B cell (primary cell): Measurements from ENCODE around the gene GHRL. TPM values are rescaled to one million over a fixed set of nuclear protein-coding genes. Genes with fewer than 3 reads are reported as not detected.
"Not testable (repeated sequence)": the region's sequence is repeated elsewhere in the genome, so short reads cannot be mapped to it uniquely, and the experiment has no call there.

ENCODE experiments used
- ATAC-seq: fragments of 200-7000 bp; cut with Tn5 transposase; one replicate; pipeline ENCODE4 v1.10.0; 2021; ENCODE audit warnings: low read depth, mild to moderate bottlenecking, moderate number of reproducible peaks, moderate library complexity
- CTCF ChIA-PET: fragments of 350-600 bp; sonication (Branson Sonifier 250); formaldehyde crosslinking; loops from one replicate; lab custom pipeline; 2021; ENCODE audit warnings: antibody characterized with exemption, inconsistent platforms; lab: Charles Lee
- POLR2A ChIA-PET: fragments of 350-600 bp; sonication (Branson Sonifier 250); formaldehyde crosslinking; loops from one replicate; lab custom pipeline; 2021; ENCODE audit warnings: antibody characterized with exemption; lab: Charles Lee
- DNase-seq: peaks from one replicate; pipeline ENCODE4 v3.0.0; 2013
- H2AFZ ChIP-seq: 2 replicates; pipeline ENCODE4 v1.6.1; 2012; ENCODE audit warnings: mild to moderate bottlenecking, low read depth, low read length; ENCODE audit not compliant: insufficient read depth, poor library complexity, severe bottlenecking
- H3K27ac ChIP-seq, 2 donors: 1 replicate in 1 of 2; 2 replicates in 1 of 2; pipeline ENCODE4 v1.5.1; 2012 to 2013; ENCODE audit warnings: low read length in 2 of 2, mild to moderate bottlenecking in 2 of 2, moderate library complexity in 1 of 2
- H3K27me3 ChIP-seq, 4 experiments: fragments of 200-600 bp in 1 of 4; sonication (generic) in 1 of 4; replicated peaks in 1 of 4; 1 replicate in 2 of 4; 2 replicates in 2 of 4; pipeline versions ENCODE4 v1.6.1 to v1.7.0; 2013 to 2016; ENCODE audit warnings: low read length in 3 of 4, mild to moderate bottlenecking in 2 of 4, mixed read lengths in 1 of 4, moderate library complexity in 1 of 4; ENCODE audit not compliant: insufficient read depth in 4 of 4, control insufficient read depth in 3 of 4; ENCODE audit errors: control extremely low read depth in 1 of 4
- H3K36me3 ChIP-seq, 2 experiments: replicated peaks in 1 of 2; 1 replicate in 1 of 2; 2 replicates in 1 of 2; pipeline versions ENCODE4 v1.6.1 to v1.7.1; 2013; ENCODE audit warnings: low read length in 1 of 2; ENCODE audit not compliant: insufficient read depth in 2 of 2, control insufficient read depth in 1 of 2; ENCODE audit errors: control extremely low read depth in 1 of 2, extremely low read depth in 1 of 2
- H3K4me1 ChIP-seq, 2 donors: fragments of 200-600 bp in 1 of 2; sonication (generic) in 1 of 2; 1 replicate in 1 of 2; 2 replicates in 1 of 2; pipeline versions ENCODE4 v1.5.1 to v1.6.1; 2013 to 2017; ENCODE audit warnings: low read length in 2 of 2; ENCODE audit not compliant: control insufficient read depth in 2 of 2, insufficient read depth in 2 of 2
- H3K4me2 ChIP-seq: replicated peaks from 2 replicates; pipeline ENCODE3; 2012; ENCODE audit warnings: mild to moderate bottlenecking, low read depth, low read length; ENCODE audit not compliant: poor library complexity, severe bottlenecking
- H3K4me3 ChIP-seq, 5 experiments: fragments of 200-600 bp in 1 of 5; sonication (generic) in 1 of 5; 1 replicate in 3 of 5; 2 replicates in 2 of 5; pipeline versions ENCODE4 v1.5.1 to v1.7.0; 2011 to 2016; ENCODE audit warnings: low read length in 4 of 5, mild to moderate bottlenecking in 4 of 5, low read depth in 2 of 5, control low read depth in 1 of 5, moderate library complexity in 1 of 5; ENCODE audit not compliant: insufficient read depth in 1 of 5; ENCODE audit errors: control extremely low read depth in 1 of 5, extremely low read depth in 1 of 5
- H3K79me2 ChIP-seq: fragments of 200-600 bp; sonication (generic); one replicate; pipeline ENCODE4 v1.6.0; 2016; ENCODE audit warnings: low read length; ENCODE audit not compliant: control insufficient read depth, insufficient read depth
- H3K9ac ChIP-seq: fragments of 200-600 bp; sonication (generic); 2 replicates; pipeline ENCODE4 v1.6.1; 2017; ENCODE audit warnings: mild to moderate bottlenecking, low read length, moderate library complexity
- H3K9me3 ChIP-seq, 3 donors: one replicate each; pipeline versions ENCODE4 v1.6.1 to v1.7.1; 2013; ENCODE audit warnings: low read length in 2 of 3; ENCODE audit not compliant: control insufficient read depth in 2 of 3, insufficient read depth in 1 of 3; ENCODE audit errors: control extremely low read depth in 1 of 3
- H4K20me1 ChIP-seq: 2 replicates; pipeline ENCODE4 v1.6.0; 2012; ENCODE audit warnings: mild to moderate bottlenecking, low read length; ENCODE audit not compliant: insufficient read depth, control insufficient read depth, poor library complexity, severe bottlenecking
- H3K27ac Mint-ChIP-seq: one replicate; pipeline ENCODE4 v1.8.0; 2021; ENCODE audit warnings: mixed read lengths
- H3K27me3 Mint-ChIP-seq: one replicate; pipeline ENCODE4 v1.8.0; 2021; ENCODE audit warnings: mixed read lengths
- H3K4me1 Mint-ChIP-seq: one replicate; pipeline ENCODE4 v1.8.0; 2021; ENCODE audit warnings: mixed read lengths
- H3K4me3 Mint-ChIP-seq: one replicate; pipeline ENCODE4 v1.8.0; 2021; ENCODE audit warnings: mixed read lengths
- H3K9me3 Mint-ChIP-seq: one replicate; pipeline ENCODE4 v1.8.0; 2022; ENCODE audit warnings: mixed read lengths; ENCODE audit not compliant: insufficient read depth
- CTCF ChIP-seq: fragments of 200-600 bp; IDR thresholded peaks from one replicate; pipeline ENCODE4 v1.8.0; 2022; ENCODE audit warnings: antibody characterized with exemption, mild to moderate bottlenecking
- EZH2 ChIP-seq: IDR thresholded peaks from 2 replicates; pipeline ENCODE4 v1.6.1; 2012; ENCODE audit warnings: borderline replicate concordance, low read depth, mild to moderate bottlenecking, moderate library complexity, low read length; ENCODE audit not compliant: insufficient read depth, poor library complexity, severe bottlenecking
- WGBS: methylation state at CpG from one replicate; pipeline ENCODE4 v1.1.5; 2013; ENCODE audit warnings: missing lambda C conversion rate; ENCODE audit not compliant: insufficient coverage; 5-methylcytosine and 5-hydroxymethylcytosine counted together
- intact Hi-C: fragments of 100-400 bp; cut with micrococcal nuclease; formaldehyde crosslinking; loops from one replicate; pipeline ENCODE4 v1.10.0; 2022
- polyA plus RNA-seq: library from polyadenylated mRNA; depleted of rRNA; stranded (reverse); fragments of >200 nt; gene quantifications from 2 replicates; pipeline ENCODE4 v1.2.3, GENCODE V29; 2012
- total RNA-seq, 2 donors: library from RNA; stranded (reverse); fragments of 120-200 nt in 1 of 2; gene quantifications; 1 replicate in 1 of 2; 2 replicates in 1 of 2; pipeline versions ENCODE4 v1.2.3 to v1.2.4, GENCODE V29; 2013 to 2022

GHRL gene
- total and polyA plus RNA-seq, 2 donors (not counting 1 experiment from before 2014, with no cell fraction given) = 2.8 to 3.0 TPM

- TF ChIP-seq CTCF (no peak), EZH2 (no peak)
- intact Hi-C loops = no loop called here
- DNase-seq (no peak), ATAC-seq (peak; percentile 14)
- H3K27ac Mint-ChIP-seq = peak overlapping the region; percentile 76
- Histone ChIP-seq H3K4me3 (no peak overlapping the region), H3K9me3 (no peaks in the 10 kb centered on the region), H2AFZ (no peak overlapping the region), H3K27me3 (no peaks in the 10 kb centered on the region), H3K9ac (no peak overlapping the region), H4K20me1 (no peaks in the 10 kb centered on the region), H3K4me1 (peaks cover 11% of the 10 kb centered on the region in 2 donors), H3K4me2 (peak overlapping the region; percentile 43), H3K79me2 (peaks cover 11% of the 10 kb centered on the region), H3K36me3 (peaks cover 0 to 46% of the 10 kb centered on the region in 2 experiments), H3K27ac (peak overlapping the region in 1 of 2 donors; percentile 76)
- ChIA-PET POLR2A (no interaction called here), CTCF (no interaction called here)
- H3K27me3 Mint-ChIP-seq = no peaks in the 10 kb centered on the region
- WGBS = 21% methylated on average over 5 of the region's 6 CpGs
- H3K9me3 Mint-ChIP-seq = no peaks in the 10 kb centered on the region
- peaks cover 13% of the 10 kb centered on the region for H3K4me1 Mint-ChIP-seq
- H3K4me3 Mint-ChIP-seq = peak overlapping the region; percentile 18
Observed at GRCh38 chr3:10299679-10300078, 6.9 kb upstream of the GHRL start.

GRCh38 chr3:10299175-10299574 is 6.4 kb upstream of the GHRL start:
- Histone ChIP-seq H2AFZ (no peak overlapping the region), H4K20me1 (no peaks in the 10 kb centered on the region), H3K4me3 (no peak overlapping the region), H3K36me3 (peaks cover 0 to 41% of the 10 kb centered on the region in 2 experiments), H3K9me3 (no peaks in the 10 kb centered on the region), H3K27ac (peak overlapping the region in 1 of 2 donors; percentile 76), H3K4me2 (peak overlapping the region; percentile 43), H3K79me2 (peaks cover 11% of the 10 kb centered on the region), H3K4me1 (peaks cover 13 to 14% of the 10 kb centered on the region in 2 donors), H3K27me3 (no peaks in the 10 kb centered on the region), H3K9ac (no peak overlapping the region)
- CTCF ChIA-PET = no interaction called here
- no peaks in the 10 kb centered on the region for H3K27me3 Mint-ChIP-seq
- no CpG with 5 or more reads among the region's 2 CpGs for WGBS
- POLR2A ChIA-PET = no interaction called here
- DNase-seq (no peak), ATAC-seq (no peak)
- TF ChIP-seq EZH2 (no peak), CTCF (no peak)
- intact Hi-C loops = no loop called here
- no peak overlapping the region for H3K4me3 Mint-ChIP-seq
- H3K9me3 Mint-ChIP-seq = no peaks in the 10 kb centered on the region
- H3K4me1 Mint-ChIP-seq = peaks cover 17% of the 10 kb centered on the region
- H3K27ac Mint-ChIP-seq = peak overlapping the region; percentile 76

GRCh38 chr3:10298064-10298463 is 5.3 kb upstream of the GHRL start:
- H3K4me3 Mint-ChIP-seq, H3K27ac Mint-ChIP-seq, POLR2A ChIA-PET, H2AFZ ChIP-seq, H4K20me1 ChIP-seq, H3K9ac ChIP-seq, DNase-seq, H3K27me3 Mint-ChIP-seq, H3K4me2 ChIP-seq, H3K4me3 ChIP-seq, H3K27me3 ChIP-seq, CTCF ChIA-PET, H3K9me3 ChIP-seq, H3K27ac ChIP-seq, ATAC-seq, intact Hi-C loops, H3K9me3 Mint-ChIP-seq: not testable (repeated sequence)
- Histone ChIP-seq H3K36me3 (peaks cover 0 to 30% of the 10 kb centered on the region in 2 experiments), H3K79me2 (peaks cover 11% of the 10 kb centered on the region), H3K4me1 (peaks cover 25% of the 10 kb centered on the region in 2 donors)
- WGBS = no CpG with 5 or more reads among the region's 1 CpG
- H3K4me1 Mint-ChIP-seq = peaks cover 28% of the 10 kb centered on the region
